GM21723 (cell line): Measurements from ENCODE around the gene FAM171A2.
"Not testable (repeated sequence)": the region's sequence is repeated elsewhere in the genome, so short reads cannot be mapped to it uniquely, and the experiment has no call there.

Source experiments
- ATAC-seq: cut with Tn5 transposase; IDR thresholded peaks from one replicate; pipeline ENCODE4 v1.9.1; 2021; ENCODE audit warnings: mild to moderate bottlenecking, moderate library complexity; ENCODE audit not compliant: unreplicated experiment

Gene FAM171A2

GRCh38 chr17:44384281-44384822 lies 20.7 kb upstream of the FAM171A2 start:
- ATAC-seq: no peak

GRCh38 chr17:44383861-44384260 lies 20.2 kb upstream of the FAM171A2 start:
- ATAC-seq: no peak

- ATAC-seq: no peak
Observed at GRCh38 chr17:44383363-44383762, 19.7 kb upstream of the FAM171A2 start.

GRCh38 chr17:44382917-44383316 lies 19.3 kb upstream of the FAM171A2 start:
- no peak for ATAC-seq

- ATAC-seq: no peak
Observed at GRCh38 chr17:44381810-44382305, 18.2 kb upstream of the FAM171A2 start.

DNA sequence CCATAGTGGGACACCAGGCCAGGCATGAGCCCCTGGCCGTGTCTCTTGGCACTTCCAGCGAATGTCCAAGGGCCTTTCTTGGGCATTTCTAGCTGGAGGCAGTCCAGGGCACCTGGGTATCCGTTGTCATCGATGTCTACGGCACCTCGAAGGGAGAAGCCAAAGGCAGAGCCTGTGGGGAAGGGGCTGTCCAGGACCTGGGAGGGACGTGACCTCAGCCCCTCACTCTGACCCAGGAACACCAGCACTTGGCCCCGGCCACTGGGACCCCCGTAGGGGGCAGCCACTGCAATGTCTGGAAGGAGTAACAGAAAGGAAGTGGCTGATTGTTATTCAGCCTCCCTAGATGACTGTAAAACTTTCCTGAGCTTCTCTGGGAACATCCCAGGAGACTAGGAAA lies 17.1 kb upstream of the FAM171A2 start:
- ATAC-seq: no peak

GRCh38 chr17:44379887-44380286 lies 16.2 kb upstream of the FAM171A2 start:
- ATAC-seq: no peak

GRCh38 chr17:44378171-44378705 lies 14.6 kb upstream of the FAM171A2 start:
- no peak for ATAC-seq

DNA sequence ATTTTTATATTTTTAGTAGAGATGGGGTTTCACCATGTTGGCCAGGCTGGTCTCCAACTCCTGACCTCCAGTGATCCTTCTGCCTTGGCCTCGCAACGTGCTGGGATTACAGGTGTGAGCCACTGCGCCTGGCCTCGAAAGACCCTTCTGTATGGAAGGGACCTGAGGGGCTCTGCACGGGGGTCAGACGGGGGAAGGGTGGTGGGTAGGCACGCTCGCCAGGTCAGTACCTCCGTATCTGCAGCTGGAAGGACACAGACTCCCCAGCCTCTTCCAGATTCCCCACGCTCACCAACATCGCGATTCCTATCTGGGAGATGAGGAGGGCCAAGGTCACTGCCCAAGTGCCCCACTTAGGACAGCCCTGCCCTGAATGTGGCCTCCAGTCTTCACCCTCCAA lies 13.1 kb upstream of the FAM171A2 start:
- ATAC-seq: no peak

GRCh38 chr17:44376124-44376523 lies 12.5 kb upstream of the FAM171A2 start:
- no peak for ATAC-seq

- ATAC-seq: no peak
Observed at GRCh38 chr17:44375196-44376017, 11.8 kb upstream of the FAM171A2 start.

GRCh38 chr17:44374306-44375195 lies 10.9 kb upstream of the FAM171A2 start:
- ATAC-seq: no peak

GRCh38 chr17:44372036-44372435 lies 8.4 kb upstream of the FAM171A2 start:
- ATAC-seq: no peak

- ATAC-seq: not testable (repeated sequence)
Observed at GRCh38 chr17:44369414-44370023, 5.9 kb upstream of the FAM171A2 start.

- not testable (repeated sequence) for ATAC-seq
Observed at GRCh38 chr17:44368391-44369243, 5.0 kb upstream of the FAM171A2 start.

DNA sequence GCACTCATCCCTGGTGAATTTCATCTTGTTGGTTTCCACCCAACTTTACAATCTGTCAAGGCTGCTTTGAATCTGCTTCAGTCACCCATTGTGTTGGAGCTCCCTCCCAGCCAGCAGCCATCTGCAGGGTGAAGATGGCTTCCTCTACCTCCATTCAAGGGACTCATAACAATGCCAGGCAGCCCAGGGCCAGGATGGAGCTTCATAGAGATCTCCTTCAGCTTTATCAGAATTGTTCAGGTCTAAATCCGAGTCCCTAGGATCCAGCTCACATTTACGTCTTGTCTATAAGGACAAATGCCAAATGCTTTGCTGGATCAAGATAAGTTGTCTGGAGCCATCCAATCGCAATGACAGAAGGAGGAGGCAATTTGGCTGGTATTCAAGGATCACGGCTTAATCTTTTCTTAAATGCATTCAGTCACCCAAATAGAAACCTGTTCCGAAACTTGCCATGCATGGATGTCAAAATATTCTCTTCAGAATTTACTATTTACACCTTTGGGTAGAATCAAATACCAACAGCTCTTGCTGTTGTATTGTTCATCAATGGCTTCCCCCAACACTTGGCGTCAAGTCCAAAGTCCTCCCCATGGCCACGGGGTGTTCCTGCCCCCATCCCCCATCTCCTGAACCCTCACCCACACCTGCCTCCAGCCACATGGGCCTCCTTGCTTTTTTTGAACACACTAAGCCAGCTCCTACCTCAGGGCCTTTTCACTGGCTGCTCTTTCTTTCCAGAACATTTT lies 3.8 kb upstream of the FAM171A2 start:
- no peak for ATAC-seq

DNA sequence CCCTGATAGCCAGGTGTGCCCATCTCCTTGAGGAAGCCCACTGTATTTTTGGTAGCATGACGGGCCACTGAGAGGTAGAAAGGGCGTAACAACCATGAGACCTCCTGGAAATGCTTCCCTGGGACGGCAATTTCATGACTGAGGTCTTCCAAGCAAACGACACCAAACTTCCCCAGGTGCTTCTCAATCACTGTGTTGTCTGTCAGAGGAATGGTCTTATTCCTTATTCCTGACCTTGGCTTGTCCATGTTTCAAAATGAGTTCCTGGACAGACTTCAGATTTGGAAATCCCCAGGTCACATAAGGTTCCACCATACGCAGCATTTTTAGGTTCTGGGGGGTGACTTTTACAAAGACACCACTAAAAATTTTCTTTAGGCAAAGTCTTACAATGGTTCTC lies 1.4 kb upstream of the FAM171A2 start:
- not testable (repeated sequence) for ATAC-seq

DNA sequence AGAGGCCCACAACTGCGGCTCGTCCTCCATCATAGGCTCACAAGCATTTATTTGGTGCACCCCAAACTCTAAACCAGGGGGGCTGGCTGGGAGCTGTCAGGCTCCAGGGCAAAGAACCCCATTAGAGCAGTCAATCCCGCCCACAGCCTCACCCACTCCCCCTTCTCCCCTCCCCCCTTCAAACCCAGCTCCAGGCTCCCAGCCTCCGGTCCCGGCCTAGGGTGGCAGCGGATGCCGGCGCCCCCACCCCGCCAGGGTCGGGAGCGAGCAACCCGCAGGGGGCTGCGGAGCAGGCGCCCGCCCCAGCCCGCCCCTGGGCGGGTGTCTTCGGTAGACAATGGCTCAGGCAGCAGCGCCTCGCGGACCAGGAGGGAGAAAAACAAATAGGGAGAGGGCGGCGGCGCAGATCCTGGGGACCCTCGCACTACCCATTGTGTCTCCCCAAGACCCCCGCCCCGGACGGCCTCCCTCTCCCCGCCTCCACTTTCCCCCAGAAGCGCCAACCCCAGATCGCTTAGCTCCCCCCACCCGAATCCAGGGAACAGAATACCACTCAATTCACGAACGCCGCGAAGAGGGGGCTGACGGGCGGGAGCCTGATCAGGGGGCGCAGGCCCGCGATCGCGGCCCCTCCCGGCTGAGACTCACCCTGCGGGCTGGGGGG lies 572 bp downstream of the FAM171A2 start:
- ATAC-seq: no peak
